AG09309 (cell line): ENCODE data around the gene MDM2.
"Not testable (repeated sequence)": the region's sequence is repeated elsewhere in the genome, so short reads cannot be mapped to it uniquely, and the experiment has no call there.

Experiments
- DNase-seq: peaks from one replicate; pipeline ENCODE4 v3.0.0-alpha.2; 2010; ENCODE audit warnings: low read depth
- H3K4me3 ChIP-seq: 2 replicates; pipeline ENCODE4 v1.5.1; 2011; ENCODE audit warnings: mild to moderate bottlenecking, low read depth, low read length, moderate library complexity; ENCODE audit not compliant: control insufficient read depth
- CTCF ChIP-seq: IDR thresholded peaks from 2 replicates; pipeline ENCODE4 v1.5.1; 2011; ENCODE audit warnings: mild to moderate bottlenecking, low read depth, low read length, inconsistent platforms; ENCODE audit not compliant: insufficient read depth, control insufficient read depth; ENCODE audit errors: missing control alignments

Gene MDM2

GRCh38 chr12:68815928-68816800, 8.2 kb downstream of the MDM2 start:
- DNase-seq, result no peak
- H3K4me3 ChIP-seq, result no peak overlapping the region
- TF ChIP-seq CTCF, result no peak

GRCh38 chr12:68819481-68819880, 11.5 kb downstream of the MDM2 start:
- not testable (repeated sequence) for DNase-seq, H3K4me3 ChIP-seq

GRCh38 chr12:68821357-68822188, 13.6 kb downstream of the MDM2 start:
- no peak for DNase-seq
- no peak for TF ChIP-seq CTCF
- H3K4me3 ChIP-seq, result no peak overlapping the region

GRCh38 chr12:68823696-68824095, 15.7 kb downstream of the MDM2 start:
- no peak for DNase-seq
- TF ChIP-seq CTCF, result no peak
- H3K4me3 ChIP-seq, result no peak overlapping the region

- no peak overlapping the region for H3K4me3 ChIP-seq
- no peak for DNase-seq
- TF ChIP-seq CTCF, result no peak
These were observed 16.2 kb downstream of the MDM2 start for GRCh38 chr12:68824131-68824530.

GRCh38 chr12:68824597-68825250, 16.7 kb downstream of the MDM2 start:
- no peak for TF ChIP-seq CTCF
- DNase-seq, result no peak
- H3K4me3 ChIP-seq, result no peak overlapping the region
